Ovary (tissue), 9 donors: Measurements from ENCODE around the gene RAB41. TPM values are rescaled to one million over a fixed set of nuclear protein-coding genes. Genes with fewer than 3 reads are reported as not detected.

Experiments
- DNase-seq, 5 donors: peaks; one replicate each; pipeline ENCODE4 v3.0.0-alpha.2; 2019 to 2020
- H3K27ac ChIP-seq, 2 donors: fragments of 200-600 bp; one replicate each; pipeline versions ENCODE4 v1.5.1 to v1.8.0; 2019 to 2022
- H3K27me3 ChIP-seq: fragments of 200-600 bp; one replicate; pipeline ENCODE4 v1.8.0; 2022
- H3K36me3 ChIP-seq: fragments of 200-600 bp; sonication (generic); one replicate; pipeline ENCODE4 v1.5.1; 2019
- H3K4me1 ChIP-seq: one replicate; pipeline ENCODE4 v1.8.1; 2013; ENCODE audit warnings: mild to moderate bottlenecking, moderate library complexity; ENCODE audit not compliant: insufficient read depth
- H3K4me3 ChIP-seq: fragments of 200-600 bp; sonication (generic); one replicate; pipeline ENCODE4 v1.5.1; 2017
- H3K9me3 ChIP-seq, 2 donors: fragments of 200-600 bp in 1 of 2; sonication (generic) in 1 of 2; one replicate each; pipeline versions ENCODE4 v1.5.1 to v1.8.1; 2013 to 2019; ENCODE audit warnings: mild to moderate bottlenecking in 1 of 2, moderate library complexity in 1 of 2
- EP300 ChIP-seq: sonication (generic); formaldehyde crosslinking; IDR thresholded peaks from one replicate; pipeline ENCODE4 v1.6.1; 2017; ENCODE audit warnings: antibody characterized with exemption
- POLR2A ChIP-seq: fragments of 450-650 bp; IDR thresholded peaks from one replicate; pipeline ENCODE4 v1.6.1; 2017; ENCODE audit warnings: antibody characterized with exemption, mild to moderate bottlenecking, moderate library complexity
- WGBS, 3 donors: extraction: QIAGEN DNeasy Blood & Tissue Kit in 1 of 3; methylation state at CpG; one replicate each; pipeline versions ENCODE4 v1.1.5 to v1.1.7; 2013 to 2017; 5-methylcytosine and 5-hydroxymethylcytosine counted together
- intact Hi-C, 4 donors: fragments of 100-400 bp; cut with DNase I; formaldehyde crosslinking; loops; one replicate each; pipeline versions ENCODE4 v1.11.0 to v1.15.1; 2022 to 2023
- polyA plus RNA-seq, 2 donors: library from polyadenylated mRNA; stranded (reverse); fragments of 200-250 nt in 1 of 2; fragments of 350-450 nt in 1 of 2; fragmentation: Illumina TruSeq in 1 of 2; extraction: RNeasy Lipid Tissue Mini Kit (QIAGEN cat#74804) in 1 of 2; gene quantifications; one replicate each; pipeline ENCODE4 v1.2.3, GENCODE V29; 2013 to 2014
- total RNA-seq, 7 donors: library from RNA; depleted of rRNA in 2 of 7; stranded (reverse); fragments of >200 nt in 2 of 7; fragmentation: NEBNext Ultra II Directional in 3 of 7; extraction: Animal tissue kit (Norgen Biotek cat#: 25700) in 3 of 7; gene quantifications; one replicate each; pipeline versions ENCODE4 v1.1.0 to v1.2.4, GENCODE V29; 2016 to 2023
- TF ChIP-seq, protein P1 (sequence below), 3 donors: fragments of 450-650 bp in 2 of 3; fragments of 200-600 bp in 1 of 3; IDR thresholded peaks; one replicate each; pipeline versions ENCODE4 v1.5.1 to v1.8.0; 2016 to 2022; ENCODE audit warnings: antibody characterized with exemption in 3 of 3, mild to moderate bottlenecking in 1 of 3
- donor health status: DM: no; HTN: no; CAD: no; lungs with moderate emphysema.
- donor health status: DM: no; HTN: no; CAD: no.
- donor health status: Bipolar disorder and iron deficiency.
- donor health status: DM: yes; HTN: yes; CAD: no.
- donor health status: DM: no; HTN: no; CAD: no.
- donor health status: DM: yes; HTN: yes; CAD: no.

RAB41 gene
- total and polyA plus RNA-seq, 9 donors: not detected

GRCh38 chrX:70244881-70245280, 37.1 kb upstream of the RAB41 start:
- intact Hi-C loops: no loop called here
- Histone ChIP-seq H3K4me1 (no peaks in the 10 kb centered on the region), H3K27me3 (no peaks in the 10 kb centered on the region), H3K27ac (no peak overlapping the region), H3K9me3 (no peaks in the 10 kb centered on the region), H3K36me3 (peaks cover 2% of the 10 kb centered on the region), H3K4me3 (no peak overlapping the region)
- TF ChIP-seq EP300 (no peak), POLR2A (no peak)
- TF ChIP-seq, protein P1, sequence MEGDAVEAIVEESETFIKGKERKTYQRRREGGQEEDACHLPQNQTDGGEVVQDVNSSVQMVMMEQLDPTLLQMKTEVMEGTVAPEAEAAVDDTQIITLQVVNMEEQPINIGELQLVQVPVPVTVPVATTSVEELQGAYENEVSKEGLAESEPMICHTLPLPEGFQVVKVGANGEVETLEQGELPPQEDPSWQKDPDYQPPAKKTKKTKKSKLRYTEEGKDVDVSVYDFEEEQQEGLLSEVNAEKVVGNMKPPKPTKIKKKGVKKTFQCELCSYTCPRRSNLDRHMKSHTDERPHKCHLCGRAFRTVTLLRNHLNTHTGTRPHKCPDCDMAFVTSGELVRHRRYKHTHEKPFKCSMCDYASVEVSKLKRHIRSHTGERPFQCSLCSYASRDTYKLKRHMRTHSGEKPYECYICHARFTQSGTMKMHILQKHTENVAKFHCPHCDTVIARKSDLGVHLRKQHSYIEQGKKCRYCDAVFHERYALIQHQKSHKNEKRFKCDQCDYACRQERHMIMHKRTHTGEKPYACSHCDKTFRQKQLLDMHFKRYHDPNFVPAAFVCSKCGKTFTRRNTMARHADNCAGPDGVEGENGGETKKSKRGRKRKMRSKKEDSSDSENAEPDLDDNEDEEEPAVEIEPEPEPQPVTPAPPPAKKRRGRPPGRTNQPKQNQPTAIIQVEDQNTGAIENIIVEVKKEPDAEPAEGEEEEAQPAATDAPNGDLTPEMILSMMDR (IDR thresholded peaks at IDR 0.05): no peak
- 45 to 49% (median 47%) methylated on average over 6 of the region's 6 CpGs for WGBS, 3 donors
- no peak for DNase-seq

GRCh38 chrX:70247252-70247651, 34.7 kb upstream of the RAB41 start:
- H3K27ac ChIP-seq: no peak overlapping the region
- no peaks in the 10 kb centered on the region for H3K9me3 ChIP-seq
- no peaks in the 10 kb centered on the region for H3K27me3 ChIP-seq
- H3K36me3 ChIP-seq: peaks cover 2% of the 10 kb centered on the region
- intact Hi-C loops: no loop called here
- TF ChIP-seq, protein P1 (IDR thresholded peaks at IDR 0.05): no peak
- no peak for TF ChIP-seq EP300
- no peak for TF ChIP-seq POLR2A
- no peaks in the 10 kb centered on the region for H3K4me1 ChIP-seq
- no peak for DNase-seq
- WGBS, 3 donors: 76 to 90% (median 90%) methylated on average over 2 of the region's 2 CpGs
- H3K4me3 ChIP-seq: no peak overlapping the region

DNA sequence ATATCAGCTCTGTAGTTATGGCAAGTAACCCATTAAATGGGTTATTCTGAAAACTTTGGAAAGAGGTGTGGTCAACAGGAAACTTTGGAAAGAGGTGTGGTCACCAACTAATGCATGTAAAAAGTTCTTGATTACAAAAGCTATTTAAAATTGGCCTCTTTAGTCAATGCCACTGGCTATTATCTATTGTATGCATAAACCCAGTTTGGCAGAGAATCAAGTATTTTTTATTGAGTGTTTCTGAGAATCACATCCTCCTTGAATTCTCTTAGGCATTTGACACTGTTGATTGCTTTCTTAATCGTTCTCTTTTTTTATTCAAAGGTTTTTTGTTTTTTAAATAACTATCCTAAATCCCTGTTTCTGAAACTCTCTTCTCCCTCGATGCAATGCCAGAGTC, 29.5 kb upstream of the RAB41 start:
- intact Hi-C loops: no loop called here
- 45 to 59% (median 48%) methylated on average over 2 of the region's 2 CpGs for WGBS, 3 donors
- no peaks in the 10 kb centered on the region for H3K4me1 ChIP-seq

GRCh38 chrX:70253377-70254062, 28.5 kb upstream of the RAB41 start:
- intact Hi-C loops: no loop called here
- TF ChIP-seq, protein P1 (IDR thresholded peaks at IDR 0.05): no peak
- TF ChIP-seq EP300 (no peak), POLR2A (no peak)
- WGBS, 3 donors: 62 to 74% (median 67%) methylated on average over 3 of the region's 3 CpGs
- Histone ChIP-seq H3K9me3 (no peaks in the 10 kb centered on the region), H3K27ac (no peak overlapping the region), H3K27me3 (no peaks in the 10 kb centered on the region), H3K36me3 (no peaks in the 10 kb centered on the region), H3K4me3 (no peak overlapping the region), H3K4me1 (no peaks in the 10 kb centered on the region)
- no peak for DNase-seq

More for the DNA sequence above, 29.5 kb upstream of the RAB41 start:
- no peak for TF ChIP-seq EP300
- TF ChIP-seq, protein P1 (IDR thresholded peaks at IDR 0.05): no peak
- TF ChIP-seq POLR2A: no peak
- Histone ChIP-seq H3K27me3 (no peaks in the 10 kb centered on the region), H3K36me3 (no peaks in the 10 kb centered on the region), H3K9me3 (no peaks in the 10 kb centered on the region), H3K4me3 (no peak overlapping the region), H3K27ac (no peak overlapping the region)
- no peak for DNase-seq
